Measurements from ENCODE around the gene PCSK5.

DNA sequence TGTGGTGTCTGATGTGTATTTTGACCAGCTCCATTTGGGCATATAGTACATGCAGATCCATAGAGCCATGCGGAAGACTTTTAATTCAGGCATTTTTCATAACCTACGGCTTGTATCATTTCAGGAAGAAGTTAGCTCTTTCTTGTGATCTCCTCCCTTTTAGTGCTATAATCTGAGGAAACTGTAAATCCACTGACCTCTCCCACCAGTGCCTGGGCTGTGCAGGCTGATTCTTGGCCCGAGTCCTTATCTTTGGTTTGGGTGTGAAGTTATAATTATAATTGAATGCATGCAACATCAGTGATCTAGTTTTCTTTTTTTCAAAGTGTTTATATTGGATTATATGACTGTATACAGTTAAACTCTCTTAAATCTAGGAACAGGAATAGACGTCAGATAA is 247.9 kb downstream of the PCSK5 start:
- TF ChIP-seq, protein P1, sequence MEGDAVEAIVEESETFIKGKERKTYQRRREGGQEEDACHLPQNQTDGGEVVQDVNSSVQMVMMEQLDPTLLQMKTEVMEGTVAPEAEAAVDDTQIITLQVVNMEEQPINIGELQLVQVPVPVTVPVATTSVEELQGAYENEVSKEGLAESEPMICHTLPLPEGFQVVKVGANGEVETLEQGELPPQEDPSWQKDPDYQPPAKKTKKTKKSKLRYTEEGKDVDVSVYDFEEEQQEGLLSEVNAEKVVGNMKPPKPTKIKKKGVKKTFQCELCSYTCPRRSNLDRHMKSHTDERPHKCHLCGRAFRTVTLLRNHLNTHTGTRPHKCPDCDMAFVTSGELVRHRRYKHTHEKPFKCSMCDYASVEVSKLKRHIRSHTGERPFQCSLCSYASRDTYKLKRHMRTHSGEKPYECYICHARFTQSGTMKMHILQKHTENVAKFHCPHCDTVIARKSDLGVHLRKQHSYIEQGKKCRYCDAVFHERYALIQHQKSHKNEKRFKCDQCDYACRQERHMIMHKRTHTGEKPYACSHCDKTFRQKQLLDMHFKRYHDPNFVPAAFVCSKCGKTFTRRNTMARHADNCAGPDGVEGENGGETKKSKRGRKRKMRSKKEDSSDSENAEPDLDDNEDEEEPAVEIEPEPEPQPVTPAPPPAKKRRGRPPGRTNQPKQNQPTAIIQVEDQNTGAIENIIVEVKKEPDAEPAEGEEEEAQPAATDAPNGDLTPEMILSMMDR (IDR thresholded peaks at IDR 0.05; ENCODE audit: borderline replicate concordance, extremely low read depth, low read length, poor library complexity, severe bottlenecking), result no peak
- TF ChIP-seq EZH2 (IDR thresholded peaks at IDR 0.05; ENCODE audit: borderline replicate concordance, low read depth, low read length, severe bottlenecking), result no peak

Data from DND-41 (cell line).